GM19239 (cell line): ENCODE measurements around the gene TLCD1.

Source experiments
- DNase-seq: peaks from one replicate; pipeline ENCODE4 v3.0.0; 2011; ENCODE audit warnings: low spot score; ENCODE audit not compliant: insufficient read length
- FAIRE-seq: peaks from 2 replicates; lab custom pipeline; 2011; peaks lifted over from hg19 to GRCh38; lab: Jason Lieb, UNC

TLCD1 gene

GRCh38 chr17:28726226-28726626 lies at the start of gene TLCD1:
TLCD1 (minus strand) TSS chr17:28726233; CDS start chr17:28726097, 136 bp downstream.
- DNase-seq = no peak
- no peak for FAIRE-seq

- no peak for DNase-seq
- FAIRE-seq = no peak
These were observed 48.2 kb upstream of the TLCD1 start for GRCh38 chr17:28774206-28774605.

- no peak for FAIRE-seq
These were observed 47.7 kb upstream of the TLCD1 start for GRCh38 chr17:28773736-28774135.

GRCh38 chr17:28765038-28765437 lies 39.0 kb upstream of the TLCD1 start:
- no peak for FAIRE-seq
- DNase-seq = no peak

More at GRCh38 chr17:28773736-28774135, 47.7 kb upstream of the TLCD1 start:
- DNase-seq = no peak

- peak; percentile 81 for FAIRE-seq
- peak; percentile 47 for DNase-seq
These were observed 37.8 kb upstream of the TLCD1 start for GRCh38 chr17:28763804-28764266.

GRCh38 chr17:28763137-28763799 lies 37.2 kb upstream of the TLCD1 start:
- peak; percentile 84 for FAIRE-seq
- DNase-seq = peak; percentile 46

GRCh38 chr17:28760601-28761562 lies 34.8 kb upstream of the TLCD1 start:
- DNase-seq = no peak
- no peak for FAIRE-seq

GRCh38 chr17:28759256-28759865 lies 33.3 kb upstream of the TLCD1 start:
- DNase-seq (no peak), FAIRE-seq (no peak)

- no peak for FAIRE-seq
These were observed 32.5 kb upstream of the TLCD1 start for GRCh38 chr17:28758411-28759121.

GRCh38 chr17:28756049-28756804 lies 30.2 kb upstream of the TLCD1 start:
- no peak for DNase-seq
- FAIRE-seq = no peak

More at GRCh38 chr17:28758411-28759121, 32.5 kb upstream of the TLCD1 start:
- no peak for DNase-seq

GRCh38 chr17:28755486-28755885 lies 29.5 kb upstream of the TLCD1 start:
- DNase-seq (no peak), FAIRE-seq (no peak)

GRCh38 chr17:28751600-28752366 lies 25.8 kb upstream of the TLCD1 start:
- DNase-seq (no peak), FAIRE-seq (no peak)

- DNase-seq = peak; percentile 73
- peak; percentile 92 for FAIRE-seq
These were observed 24.4 kb upstream of the TLCD1 start for GRCh38 chr17:28750178-28751047.

- FAIRE-seq (no peak), DNase-seq (no peak)
These were observed 23.6 kb upstream of the TLCD1 start for GRCh38 chr17:28749516-28750177.

GRCh38 chr17:28748852-28749515 lies 23.0 kb upstream of the TLCD1 start:
- DNase-seq (no peak), FAIRE-seq (no peak)
